ENCODE measurements around the gene PROK1.
"Not testable (repeated sequence)": the region's sequence is repeated elsewhere in the genome, so short reads cannot be mapped to it uniquely, and the experiment has no call there.

The PROK1 gene

GRCh38 chr1:110433213-110433612, 17.7 kb upstream of the PROK1 start:
- no peaks in the 10 kb centered on the region for H3K9me3 ChIP-seq (ENCODE audit: control insufficient read depth, low read length)
- 93 to 96% methylated on average over 2 of the region's 2 CpGs for WGBS, 2 experiments
- peaks cover 7% of the 10 kb centered on the region for H3K4me1 ChIP-seq (ENCODE audit: control insufficient read depth, insufficient read depth, low read length)
- H3K36me3 ChIP-seq (ENCODE audit: control insufficient read depth, insufficient read depth, low read length), result no peaks in the 10 kb centered on the region
- H3K27me3 ChIP-seq (ENCODE audit: control insufficient read depth, insufficient read depth, low read length, poor library complexity, severe bottlenecking), result no peaks in the 10 kb centered on the region
- H3K4me3 ChIP-seq (ENCODE audit: insufficient read depth, low read depth, low read length), result no peak overlapping the region
- H3K27ac ChIP-seq (ENCODE audit: insufficient read depth, low read depth, low read length, poor library complexity, severe bottlenecking), result no peak overlapping the region

GRCh38 chr1:110433803-110434202, 17.1 kb upstream of the PROK1 start:
- no peak overlapping the region for H3K27ac ChIP-seq (ENCODE audit: insufficient read depth, low read depth, low read length, poor library complexity, severe bottlenecking)
- peaks cover 7% of the 10 kb centered on the region for H3K4me1 ChIP-seq (ENCODE audit: control insufficient read depth, insufficient read depth, low read length)
- H3K4me3 ChIP-seq (ENCODE audit: insufficient read depth, low read depth, low read length), result no peak overlapping the region
- H3K9me3 ChIP-seq (ENCODE audit: control insufficient read depth, low read length), result no peaks in the 10 kb centered on the region
- WGBS, 2 experiments, result 14 to 15% methylated on average over 3 of the region's 3 CpGs
- no peaks in the 10 kb centered on the region for H3K27me3 ChIP-seq (ENCODE audit: control insufficient read depth, insufficient read depth, low read length, poor library complexity, severe bottlenecking)
- H3K36me3 ChIP-seq (ENCODE audit: control insufficient read depth, insufficient read depth, low read length), result no peaks in the 10 kb centered on the region

GRCh38 chr1:110434946-110435345, 16.0 kb upstream of the PROK1 start:
- no peaks in the 10 kb centered on the region for H3K36me3 ChIP-seq (ENCODE audit: control insufficient read depth, insufficient read depth, low read length)

GRCh38 chr1:110436635-110437034, 14.3 kb upstream of the PROK1 start:
- H3K27me3 ChIP-seq (ENCODE audit: control insufficient read depth, insufficient read depth, low read length, poor library complexity, severe bottlenecking), result no peaks in the 10 kb centered on the region
- no peaks in the 10 kb centered on the region for H3K36me3 ChIP-seq (ENCODE audit: control insufficient read depth, insufficient read depth, low read length)
- no peaks in the 10 kb centered on the region for H3K9me3 ChIP-seq (ENCODE audit: control insufficient read depth, low read length)
- H3K4me3 ChIP-seq (ENCODE audit: insufficient read depth, low read depth, low read length), result no peak overlapping the region
- H3K4me1 ChIP-seq (ENCODE audit: control insufficient read depth, insufficient read depth, low read length), result peaks cover 7% of the 10 kb centered on the region
- 75 to 78% methylated on average over 7 of the region's 7 CpGs for WGBS, 2 experiments
- H3K27ac ChIP-seq (ENCODE audit: insufficient read depth, low read depth, low read length, poor library complexity, severe bottlenecking), result no peak overlapping the region

More at GRCh38 chr1:110434946-110435345, 16.0 kb upstream of the PROK1 start:
- H3K4me1 ChIP-seq (ENCODE audit: control insufficient read depth, insufficient read depth, low read length), result peaks cover 7% of the 10 kb centered on the region
- H3K27ac ChIP-seq (ENCODE audit: insufficient read depth, low read depth, low read length, poor library complexity, severe bottlenecking), result no peak overlapping the region
- WGBS, 2 experiments, result 96 to 98% methylated on average over 3 of the region's 3 CpGs
- H3K9me3 ChIP-seq (ENCODE audit: control insufficient read depth, low read length), result no peaks in the 10 kb centered on the region
- H3K4me3 ChIP-seq (ENCODE audit: insufficient read depth, low read depth, low read length), result no peak overlapping the region
- no peaks in the 10 kb centered on the region for H3K27me3 ChIP-seq (ENCODE audit: control insufficient read depth, insufficient read depth, low read length, poor library complexity, severe bottlenecking)

- H3K4me3 ChIP-seq (ENCODE audit: insufficient read depth, low read depth, low read length); H3K9me3 ChIP-seq (ENCODE audit: control insufficient read depth, low read length); H3K36me3 ChIP-seq (ENCODE audit: control insufficient read depth, insufficient read depth, low read length); H3K27me3 ChIP-seq (ENCODE audit: control insufficient read depth, insufficient read depth, low read length, poor library complexity, severe bottlenecking); H3K4me1 ChIP-seq (ENCODE audit: control insufficient read depth, insufficient read depth, low read length); H3K27ac ChIP-seq (ENCODE audit: insufficient read depth, low read depth, low read length, poor library complexity, severe bottlenecking): not testable (repeated sequence)
- WGBS, 2 experiments, result 82 to 87% methylated on average over 9 of the region's 9 CpGs
These were observed 13.2 kb upstream of the PROK1 start for GRCh38 chr1:110437645-110438299.

GRCh38 chr1:110438893-110439292, 12.1 kb upstream of the PROK1 start:
- no peak overlapping the region for H3K27ac ChIP-seq (ENCODE audit: insufficient read depth, low read depth, low read length, poor library complexity, severe bottlenecking)
- 90 to 97% methylated on average over 4 of the region's 4 CpGs for WGBS, 2 experiments
- no peaks in the 10 kb centered on the region for H3K27me3 ChIP-seq (ENCODE audit: control insufficient read depth, insufficient read depth, low read length, poor library complexity, severe bottlenecking)

GRCh38 chr1:110439873-110440272, 11.1 kb upstream of the PROK1 start:
- 88 to 92% methylated on average over 2 to 3 of the region's 3 CpGs for whole genome bisulfite sequencing, 2 experiments
- not testable (repeated sequence) for H3K27ac ChIP-seq (ENCODE audit: insufficient read depth, low read depth, low read length, poor library complexity, severe bottlenecking); H3K36me3 ChIP-seq (ENCODE audit: control insufficient read depth, insufficient read depth, low read length); H3K4me3 ChIP-seq (ENCODE audit: insufficient read depth, low read depth, low read length); H3K4me1 ChIP-seq (ENCODE audit: control insufficient read depth, insufficient read depth, low read length); H3K9me3 ChIP-seq (ENCODE audit: control insufficient read depth, low read length); H3K27me3 ChIP-seq (ENCODE audit: control insufficient read depth, insufficient read depth, low read length, poor library complexity, severe bottlenecking)

More at GRCh38 chr1:110438893-110439292, 12.1 kb upstream of the PROK1 start:
- H3K4me1 ChIP-seq (ENCODE audit: control insufficient read depth, insufficient read depth, low read length), result peaks cover 5% of the 10 kb centered on the region
- no peak overlapping the region for H3K4me3 ChIP-seq (ENCODE audit: insufficient read depth, low read depth, low read length)
- H3K36me3 ChIP-seq (ENCODE audit: control insufficient read depth, insufficient read depth, low read length), result no peaks in the 10 kb centered on the region
- H3K9me3 ChIP-seq (ENCODE audit: control insufficient read depth, low read length), result no peaks in the 10 kb centered on the region

- no peaks in the 10 kb centered on the region for H3K36me3 ChIP-seq (ENCODE audit: control insufficient read depth, insufficient read depth, low read length)
- no peaks in the 10 kb centered on the region for H3K9me3 ChIP-seq (ENCODE audit: control insufficient read depth, low read length)
- H3K27me3 ChIP-seq (ENCODE audit: control insufficient read depth, insufficient read depth, low read length, poor library complexity, severe bottlenecking), result no peaks in the 10 kb centered on the region
- no peaks in the 10 kb centered on the region for H3K4me1 ChIP-seq (ENCODE audit: control insufficient read depth, insufficient read depth, low read length)
- no peak overlapping the region for H3K27ac ChIP-seq (ENCODE audit: insufficient read depth, low read depth, low read length, poor library complexity, severe bottlenecking)
- 51 to 60% methylated on average over 3 of the region's 3 CpGs for WGBS, 2 experiments
- no peak overlapping the region for H3K4me3 ChIP-seq (ENCODE audit: insufficient read depth, low read depth, low read length)
These were observed 10.1 kb upstream of the PROK1 start for GRCh38 chr1:110440877-110441276.

- H3K27ac ChIP-seq (ENCODE audit: insufficient read depth, low read depth, low read length, poor library complexity, severe bottlenecking), result no peak overlapping the region
- no peaks in the 10 kb centered on the region for H3K36me3 ChIP-seq (ENCODE audit: control insufficient read depth, insufficient read depth, low read length)
- no peak overlapping the region for H3K4me3 ChIP-seq (ENCODE audit: insufficient read depth, low read depth, low read length)
- no peaks in the 10 kb centered on the region for H3K4me1 ChIP-seq (ENCODE audit: control insufficient read depth, insufficient read depth, low read length)
- no peaks in the 10 kb centered on the region for H3K9me3 ChIP-seq (ENCODE audit: control insufficient read depth, low read length)
- no peaks in the 10 kb centered on the region for H3K27me3 ChIP-seq (ENCODE audit: control insufficient read depth, insufficient read depth, low read length, poor library complexity, severe bottlenecking)
These were observed 9.1 kb upstream of the PROK1 start for GRCh38 chr1:110441888-110442287.

GRCh38 chr1:110443451-110443850, 7.5 kb upstream of the PROK1 start:
- Histone ChIP-seq H3K9me3 (ENCODE audit: control insufficient read depth, low read length) (no peaks in the 10 kb centered on the region), H3K4me3 (ENCODE audit: insufficient read depth, low read depth, low read length) (no peak overlapping the region), H3K36me3 (ENCODE audit: control insufficient read depth, insufficient read depth, low read length) (no peaks in the 10 kb centered on the region), H3K4me1 (ENCODE audit: control insufficient read depth, insufficient read depth, low read length) (no peaks in the 10 kb centered on the region), H3K27me3 (ENCODE audit: control insufficient read depth, insufficient read depth, low read length, poor library complexity, severe bottlenecking) (no peaks in the 10 kb centered on the region), H3K27ac (ENCODE audit: insufficient read depth, low read depth, low read length, poor library complexity, severe bottlenecking) (no peak overlapping the region)
- 91 to 92% methylated on average over 8 of the region's 8 CpGs for WGBS, 2 experiments

- Histone ChIP-seq H3K4me3 (ENCODE audit: insufficient read depth, low read depth, low read length) (no peak overlapping the region), H3K9me3 (ENCODE audit: control insufficient read depth, low read length) (no peaks in the 10 kb centered on the region), H3K36me3 (ENCODE audit: control insufficient read depth, insufficient read depth, low read length) (no peaks in the 10 kb centered on the region)
These were observed 6.4 kb upstream of the PROK1 start for GRCh38 chr1:110444561-110444960.

More at GRCh38 chr1:110444561-110444960, 6.4 kb upstream of the PROK1 start:
- Histone ChIP-seq H3K27me3 (ENCODE audit: control insufficient read depth, insufficient read depth, low read length, poor library complexity, severe bottlenecking) (no peaks in the 10 kb centered on the region), H3K27ac (ENCODE audit: insufficient read depth, low read depth, low read length, poor library complexity, severe bottlenecking) (no peak overlapping the region), H3K4me1 (ENCODE audit: control insufficient read depth, insufficient read depth, low read length) (no peaks in the 10 kb centered on the region)
- 90 to 94% methylated on average over 8 of the region's 8 CpGs for WGBS, 2 experiments
